HEK293 (cell line): ENCODE measurements around the gene TNFRSF13B.

Experiments used
- CTCF ChIA-PET: fragments of 350-600 bp; formaldehyde crosslinking; extraction: SDS; loops from one replicate; lab custom pipeline; 2021; ENCODE audit warnings: antibody characterized with exemption; lab: Yijun Ruan, JAX
- POLR2A ChIA-PET: fragments of 300-600 bp; formaldehyde crosslinking; extraction: SDS; loops from one replicate; lab custom pipeline; 2020; ENCODE audit warnings: antibody characterized with exemption, inconsistent platforms; lab: Yijun Ruan, JAX
- H3K27ac ChIP-seq: fragments of 200-500 bp; sonication (Bioruptor generic); 2 replicates; pipeline ENCODE4 v1.5.1; 2014; ENCODE audit warnings: low read depth, low read length, control low read depth, inconsistent platforms; ENCODE audit errors: extremely low read depth
- H3K36me3 ChIP-seq, 2 experiments: fragments of 200-500 bp in 1 of 2; sonication (Bioruptor generic) in 1 of 2; 1 replicate in 1 of 2; 2 replicates in 1 of 2; pipeline ENCODE4 v1.5.1; 2014 to 2017; ENCODE audit warnings: inconsistent platforms in 2 of 2, low read length in 2 of 2; ENCODE audit not compliant: control insufficient read depth in 2 of 2, insufficient read depth in 1 of 2
- H3K4me1 ChIP-seq: fragments of 200-500 bp; sonication (Bioruptor generic); 2 replicates; pipeline ENCODE4 v1.5.1; 2014; ENCODE audit warnings: mild to moderate bottlenecking, low read length, inconsistent platforms; ENCODE audit not compliant: control insufficient read depth, insufficient read depth
- H3K4me3 ChIP-seq: 2 replicates; pipeline ENCODE4 v1.5.1; 2011; ENCODE audit warnings: low read depth, mild to moderate bottlenecking, control low read depth, low read length, moderate library complexity
- H3K9me3 ChIP-seq: fragments of 200-500 bp; sonication (Bioruptor generic); 2 replicates; pipeline ENCODE4 v1.5.1; 2014; ENCODE audit warnings: low read depth, low read length, inconsistent platforms; ENCODE audit not compliant: control insufficient read depth, insufficient read depth
- ATF2 ChIP-seq: fragments of 450-650 bp; formaldehyde crosslinking; IDR thresholded peaks from 2 replicates; pipeline ENCODE4 v1.5.1; 2016; ENCODE audit warnings: missing biosample characterization, missing genetic modification characterization, low read depth
- PRDM2 ChIP-seq: fragments of 450-650 bp; formaldehyde crosslinking; IDR thresholded peaks from 2 replicates; pipeline ENCODE4 v1.5.1; 2016; ENCODE audit warnings: missing biosample characterization, missing genetic modification characterization, borderline replicate concordance
- SALL2 ChIP-seq: fragments of 450-650 bp; formaldehyde crosslinking; IDR thresholded peaks from 2 replicates; pipeline ENCODE4 v1.5.0; 2017; ENCODE audit warnings: missing biosample characterization, mild to moderate bottlenecking, missing genetic modification characterization, borderline replicate concordance
- SCRT1 ChIP-seq: fragments of 450-650 bp; formaldehyde crosslinking; IDR thresholded peaks from 2 replicates; pipeline ENCODE4 v1.5.1; 2016; ENCODE audit warnings: missing biosample characterization, missing genetic modification characterization, borderline replicate concordance
- SP3 ChIP-seq: fragments of 450-650 bp; formaldehyde crosslinking; IDR thresholded peaks from 2 replicates; pipeline ENCODE4 v1.5.1; 2016; ENCODE audit warnings: missing biosample characterization, missing genetic modification characterization
- SP7 ChIP-seq: fragments of 450-650 bp; formaldehyde crosslinking; IDR thresholded peaks from 2 replicates; pipeline ENCODE4 v1.5.1; 2016; ENCODE audit warnings: missing biosample characterization, missing genetic modification characterization
- ZBTB1 ChIP-seq: fragments of 450-650 bp; formaldehyde crosslinking; IDR thresholded peaks from 2 replicates; pipeline ENCODE4 v1.5.1; 2016; ENCODE audit warnings: missing biosample characterization, missing genetic modification characterization
- ZNF132 ChIP-seq: fragments of 450-650 bp; formaldehyde crosslinking; IDR thresholded peaks from 2 replicates; pipeline ENCODE4 v1.5.1; 2017; ENCODE audit warnings: missing biosample characterization, missing genetic modification characterization, borderline replicate concordance
- ZNF155 ChIP-seq: fragments of 450-650 bp; formaldehyde crosslinking; IDR thresholded peaks from 2 replicates; pipeline ENCODE4 v1.5.1; 2016; ENCODE audit warnings: missing biosample characterization, missing genetic modification characterization
- ZNF174 ChIP-seq: fragments of 450-650 bp; formaldehyde crosslinking; IDR thresholded peaks from 2 replicates; pipeline ENCODE4 v1.5.0; 2017; ENCODE audit warnings: missing biosample characterization, mild to moderate bottlenecking, missing genetic modification characterization
- ZNF18 ChIP-seq: fragments of 450-650 bp; formaldehyde crosslinking; IDR thresholded peaks from 2 replicates; pipeline ENCODE4 v1.5.1; 2016; ENCODE audit warnings: missing biosample characterization, missing genetic modification characterization
- ZNF280C ChIP-seq: fragments of 450-650 bp; formaldehyde crosslinking; IDR thresholded peaks from 2 replicates; pipeline ENCODE4 v1.5.1; 2016; ENCODE audit warnings: missing biosample characterization, missing genetic modification characterization
- ZNF548 ChIP-seq: fragments of 450-650 bp; formaldehyde crosslinking; IDR thresholded peaks from 2 replicates; pipeline ENCODE4 v1.5.1; 2016; ENCODE audit warnings: missing biosample characterization, missing genetic modification characterization
- ZNF549 ChIP-seq: fragments of 450-650 bp; IDR thresholded peaks from 2 replicates; pipeline ENCODE4 v1.5.1; 2018; ENCODE audit warnings: missing biosample characterization, missing genetic modification characterization, mild to moderate bottlenecking, inconsistent platforms, moderate library complexity
- ZNF571 ChIP-seq: fragments of 450-650 bp; formaldehyde crosslinking; IDR thresholded peaks from 2 replicates; pipeline ENCODE4 v1.5.0; 2017; ENCODE audit warnings: missing biosample characterization, missing genetic modification characterization
- ZNF621 ChIP-seq: fragments of 450-650 bp; formaldehyde crosslinking; IDR thresholded peaks from 2 replicates; pipeline ENCODE4 v1.5.1; 2017; ENCODE audit warnings: missing biosample characterization, missing genetic modification characterization
- ZNF658 ChIP-seq: fragments of 450-650 bp; formaldehyde crosslinking; IDR thresholded peaks from 2 replicates; pipeline ENCODE4; 2016; ENCODE audit warnings: missing biosample characterization, missing genetic modification characterization
- ZNF837 ChIP-seq: fragments of 450-650 bp; formaldehyde crosslinking; IDR thresholded peaks from 2 replicates; pipeline ENCODE4 v1.5.1; 2016; ENCODE audit warnings: missing biosample characterization, missing genetic modification characterization
- ZSCAN18 ChIP-seq: fragments of 450-650 bp; formaldehyde crosslinking; IDR thresholded peaks from 2 replicates; pipeline ENCODE4 v1.5.1; 2016; ENCODE audit warnings: missing biosample characterization, missing genetic modification characterization

Gene TNFRSF13B

GRCh38 chr17:16912021-16912962 is 59.6 kb downstream of the TNFRSF13B start (continued):
- TF ChIP-seq ZSCAN18 (tag by site-specific recombination) (no peak), ZNF658 (tag by site-specific recombination) (no peak), ZNF548 (tag by site-specific recombination) (no peak), SP7 (tag by site-specific recombination) (no peak), ZNF132 (tag by site-specific recombination) (no peak), ZBTB1 (tag by site-specific recombination) (no peak), PRDM2 (no peak), ZNF571 (tag by site-specific recombination) (no peak)

- no peaks in the 10 kb centered on the region for H3K36me3 ChIP-seq
- H3K27ac ChIP-seq: no peak overlapping the region
- POLR2A ChIA-PET: interaction anchor here (0.7 kb wide), 1 partner anchor 1061 kb away, joined by 4 read pairs; the partner anchor contains the start of genes DRC3 and TOM1L2
- TF ChIP-seq ZNF155 (tag by site-specific recombination): no peak
- no peak for TF ChIP-seq ZNF549 (tag by site-specific recombination)
- no peak for TF ChIP-seq SP7 (tag by site-specific recombination)
- no peak for TF ChIP-seq SP3 (tag by site-specific recombination)
- no peak for TF ChIP-seq ATF2 (tag by site-specific recombination)
- TF ChIP-seq ZNF18: no peak
- no peak for TF ChIP-seq ZNF174 (tag by site-specific recombination)
- TF ChIP-seq SALL2 (tag by site-specific recombination): no peak
- no peak for TF ChIP-seq SCRT1
- TF ChIP-seq ZNF837: no peak
- no peak for TF ChIP-seq ZNF280C (tag by site-specific recombination)
- TF ChIP-seq ZNF621 (tag by site-specific recombination): no peak
- TF ChIP-seq, all 188 proteins: peak for 0
- no peaks in the 10 kb centered on the region for H3K4me1 ChIP-seq
- CTCF ChIA-PET: interaction anchor here (1.1 kb wide), 1 partner anchor 45 kb away, joined by 3 read pairs; no protein-coding TSS in a partner anchor
- H3K9me3 ChIP-seq: no peaks in the 10 kb centered on the region
- no peak overlapping the region for H3K4me3 ChIP-seq
These were observed 60.6 kb downstream of the TNFRSF13B start for GRCh38 chr17:16911141-16911937.
